PC-9 (cell line): ENCODE measurements around the gene GNL3.

ENCODE experiments used
- CTCF ChIP-seq: fragments of 200-600 bp; sonication (generic); conservative IDR thresholded peaks from 2 replicates; pipeline ENCODE4 v1.6.1; 2017; ENCODE audit warnings: mixed run types, antibody characterized with exemption, mild to moderate bottlenecking, moderate library complexity
- EZH2 ChIP-seq: fragments of 200-600 bp; sonication (generic); IDR thresholded peaks from 2 replicates; pipeline ENCODE4 v1.8.0; 2017; ENCODE audit warnings: antibody characterized with exemption, low read depth

- TF ChIP-seq CTCF (no peak), EZH2 (no peak)
These were observed 36.2 kb upstream of the GNL3 start for GRCh38 chr3:52649461-52650210.
